Stimulated activated naive CD8-positive, alpha-beta T cell treated with anti-CD3 and anti-CD28 coated beads, Interleukin-15, Interleukin-2, amounts not matched to agents 100 U/mL and 50 U/mL, for 24 hours (primary cell): Measurements from ENCODE around the gene HSPA8.
"Not testable (repeated sequence)": the region's sequence is repeated elsewhere in the genome, so short reads cannot be mapped to it uniquely, and the experiment has no call there.

Experiments
- ATAC-seq: fragments of 150-1000 bp; cut with Tn5 transposase; one replicate; pipeline ENCODE4 v1.10.0; 2021
- DNase-seq: peaks from one replicate; pipeline ENCODE4 v3.0.0; 2021

The HSPA8 gene

GRCh38 chr11:123072332-123072761 lies 10.4 kb upstream of the HSPA8 start:
- no peak for DNase-seq

GRCh38 chr11:123069908-123070821 lies 8.2 kb upstream of the HSPA8 start:
- peak; percentile 53 for ATAC-seq
- no peak for DNase-seq

More at GRCh38 chr11:123072332-123072761, 10.4 kb upstream of the HSPA8 start:
- ATAC-seq: no peak

- ATAC-seq (no peak), DNase-seq (no peak)
Observed at GRCh38 chr11:123065621-123066020, 3.7 kb upstream of the HSPA8 start.

- DNase-seq (no peak), ATAC-seq (no peak)
Observed at GRCh38 chr11:123063826-123064657, 2.1 kb upstream of the HSPA8 start.

GRCh38 chr11:123062892-123063825 lies 1.2 kb upstream of the HSPA8 start:
- peak; percentile 50 for DNase-seq
- ATAC-seq: no peak

GRCh38 chr11:123062158-123062891 lies 389 bp upstream of the HSPA8 start:
- DNase-seq (peak; percentile 99), ATAC-seq (peak; percentile 89)

- DNase-seq (peak; percentile 35), ATAC-seq (no peak)
Observed at GRCh38 chr11:123060277-123061000, 1.5 kb downstream of the HSPA8 start.

GRCh38 chr11:123059041-123059920 lies 2.7 kb downstream of the HSPA8 start:
- ATAC-seq, DNase-seq: not testable (repeated sequence)

GRCh38 chr11:123057661-123058305 lies 4.2 kb downstream of the HSPA8 start:
- DNase-seq (peak; percentile 12), ATAC-seq (no peak)

GRCh38 chr11:123056835-123057491 lies 5.0 kb downstream of the HSPA8 start:
- ATAC-seq (peak; percentile 1), DNase-seq (peak; percentile 22)

- peak; percentile 17 for DNase-seq
Observed at GRCh38 chr11:123055191-123055901, 6.6 kb downstream of the HSPA8 start.

GRCh38 chr11:123054301-123055065 lies 7.5 kb downstream of the HSPA8 start:
- peak; percentile 54 for ATAC-seq
- peak; percentile 39 for DNase-seq

More at GRCh38 chr11:123055191-123055901, 6.6 kb downstream of the HSPA8 start:
- ATAC-seq: peak; percentile 16

GRCh38 chr11:123052901-123053721 lies 8.8 kb downstream of the HSPA8 start:
- peak; percentile 19 for DNase-seq
- ATAC-seq: peak; percentile 8

- ATAC-seq (no peak), DNase-seq (no peak)
Observed at GRCh38 chr11:123051634-123052033, 10.3 kb downstream of the HSPA8 start.

- no peak for DNase-seq
- no peak for ATAC-seq
Observed at GRCh38 chr11:123051146-123051545, 10.8 kb downstream of the HSPA8 start.

- ATAC-seq (no peak), DNase-seq (no peak)
Observed at GRCh38 chr11:123047947-123048293, 14.0 kb downstream of the HSPA8 start.
